Ureter (tissue), 1 donor: ENCODE data around the gene RAB17. TPM values are rescaled to one million over a fixed set of nuclear protein-coding genes. Genes with fewer than 3 reads are reported as not detected.

Experiments
- DNase-seq: peaks from one replicate; pipeline ENCODE4 v3.0.0-alpha.2; 2020; ENCODE audit warnings: low spot score
- total RNA-seq: library from RNA; stranded (reverse); gene quantifications from one replicate; pipeline ENCODE4 v1.2.4, GENCODE V29; 2023
- donor health status: DM: yes; HTN: yes; CAD: no.

RAB17 gene
- total RNA-seq, 1 donor from 2014 or later: 24.2 TPM

DNA sequence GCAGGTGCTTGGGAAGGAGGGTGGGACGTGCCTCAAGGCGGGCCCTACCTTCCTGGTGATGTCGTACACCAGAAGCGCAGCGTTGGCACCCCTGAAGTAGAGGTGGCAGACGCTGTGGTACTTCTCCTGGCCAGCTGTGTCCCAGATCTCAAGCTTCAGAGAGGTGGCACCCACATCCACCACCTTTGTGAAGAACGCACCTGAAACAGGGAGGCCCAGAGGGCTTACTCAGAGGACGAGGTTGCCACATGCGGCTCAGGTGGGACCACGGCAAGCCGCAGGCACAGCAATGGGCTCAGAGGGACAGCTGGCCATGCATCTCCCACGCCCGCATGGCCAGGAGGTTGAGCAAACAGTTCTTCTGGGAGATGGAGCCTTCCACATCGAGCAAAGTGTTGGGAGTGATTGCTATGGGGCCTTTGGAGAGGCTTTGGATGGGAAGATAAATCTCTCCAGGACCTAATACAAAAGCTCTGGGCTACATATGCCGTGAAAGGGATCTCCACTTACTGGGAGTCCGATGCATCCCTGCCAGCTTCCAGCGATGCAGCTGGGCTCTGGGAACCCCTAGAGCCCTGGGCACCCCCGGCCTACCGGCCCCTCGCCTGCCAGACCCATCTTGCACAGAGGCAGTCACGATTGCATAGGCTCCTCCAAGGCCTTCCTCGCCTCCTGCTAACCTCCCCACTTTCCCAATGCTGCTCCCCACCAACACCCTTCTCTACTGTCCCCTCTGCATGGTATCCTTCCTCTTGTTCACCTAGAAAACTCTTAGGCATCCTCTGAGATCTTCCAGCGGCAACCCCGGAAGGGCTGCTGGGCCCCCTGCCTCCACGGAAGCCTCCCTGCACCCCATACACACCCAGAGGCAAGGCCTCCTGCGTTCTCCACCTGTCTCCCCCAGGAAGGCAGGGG lies 12.3 kb downstream of the RAB17 start:
- DNase-seq: no peak

DNA sequence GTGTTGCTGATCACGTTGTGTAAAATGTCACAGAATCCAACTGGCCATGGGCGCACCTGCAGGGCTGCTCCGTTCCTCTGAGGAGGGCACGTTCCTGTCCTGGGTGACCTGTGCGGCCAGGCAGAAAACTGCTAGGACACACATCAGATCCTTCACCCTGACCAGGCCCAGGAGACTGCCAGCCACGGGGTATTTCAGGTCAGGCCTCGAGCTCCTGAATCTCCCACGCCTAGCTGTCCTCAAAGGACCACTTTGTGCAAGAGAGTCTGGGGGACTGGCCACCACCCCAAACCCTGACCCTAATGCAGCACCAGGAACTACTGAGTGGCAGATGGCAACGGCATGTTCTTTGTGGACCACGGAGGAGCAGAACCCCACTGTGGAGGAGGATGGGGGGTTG lies 13.1 kb downstream of the RAB17 start:
- DNase-seq: no peak

DNA sequence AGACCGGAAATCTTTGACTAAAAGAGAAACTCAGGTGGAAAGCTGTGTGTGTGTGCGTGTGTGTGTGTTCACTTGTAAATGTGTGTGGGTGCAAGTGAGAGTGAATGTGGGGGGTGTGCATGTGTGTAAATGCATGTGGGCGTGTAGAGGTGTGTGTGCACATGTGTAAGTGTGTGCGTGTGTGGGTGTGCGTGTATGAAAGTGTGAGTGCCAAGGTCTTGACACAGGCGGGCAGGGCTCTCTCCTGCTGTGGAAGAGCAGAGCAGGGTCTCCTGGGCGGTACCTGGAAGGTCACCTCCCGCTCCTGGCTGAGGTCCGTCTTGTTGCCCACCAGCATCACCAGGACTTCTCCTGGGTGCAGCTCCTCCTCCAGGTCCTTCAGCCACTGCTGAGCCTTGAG lies 13.6 kb downstream of the RAB17 start:
- no peak for DNase-seq

DNA sequence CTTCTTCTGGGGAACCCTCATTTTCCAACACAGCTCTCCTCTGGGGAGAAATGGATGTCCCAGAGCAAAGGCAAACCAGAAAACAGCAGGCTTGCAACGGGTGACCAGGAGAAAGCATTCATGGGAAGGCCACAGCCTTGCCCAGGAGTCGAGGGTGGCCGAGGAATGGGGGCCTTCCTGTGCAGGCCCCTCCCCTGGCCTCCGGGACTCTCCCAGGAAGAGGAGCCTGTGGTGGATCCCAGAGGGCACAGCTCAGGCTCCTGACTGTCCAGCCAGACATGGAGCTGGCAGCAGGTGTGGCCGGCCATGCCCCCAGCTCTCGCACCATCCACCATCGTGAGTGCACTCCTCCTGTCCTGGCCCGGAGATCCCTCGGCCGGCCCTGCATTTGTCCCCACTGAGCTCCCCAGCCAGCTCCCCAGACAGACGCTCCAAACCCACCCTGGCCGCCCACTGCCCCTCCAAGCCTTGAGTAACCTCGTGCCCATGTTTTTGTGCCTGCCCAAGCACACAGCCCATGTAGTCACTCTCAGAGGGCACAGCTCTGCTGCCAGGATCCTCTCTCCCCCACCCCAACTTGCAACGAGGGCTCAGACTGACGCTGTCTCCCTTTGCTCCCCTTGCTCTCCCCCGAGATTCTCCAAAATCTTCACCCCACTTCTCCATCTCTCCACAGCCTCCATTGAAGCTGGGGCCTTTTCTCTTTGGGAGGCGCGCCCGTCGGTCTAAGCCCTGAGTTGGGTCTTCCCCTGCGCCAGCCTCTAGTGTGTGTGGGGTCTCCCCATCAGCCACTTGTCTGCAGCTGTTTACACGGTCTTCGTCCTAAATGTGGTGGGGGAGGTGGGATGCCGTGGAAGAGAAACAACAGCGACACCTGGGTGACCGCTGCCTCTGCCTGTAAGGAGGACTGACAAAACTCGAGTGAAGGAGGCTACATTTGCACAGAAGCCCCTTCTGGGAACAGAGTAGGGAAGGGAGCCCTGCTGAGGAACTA lies 14.4 kb downstream of the RAB17 start:
- DNase-seq: no peak

DNA sequence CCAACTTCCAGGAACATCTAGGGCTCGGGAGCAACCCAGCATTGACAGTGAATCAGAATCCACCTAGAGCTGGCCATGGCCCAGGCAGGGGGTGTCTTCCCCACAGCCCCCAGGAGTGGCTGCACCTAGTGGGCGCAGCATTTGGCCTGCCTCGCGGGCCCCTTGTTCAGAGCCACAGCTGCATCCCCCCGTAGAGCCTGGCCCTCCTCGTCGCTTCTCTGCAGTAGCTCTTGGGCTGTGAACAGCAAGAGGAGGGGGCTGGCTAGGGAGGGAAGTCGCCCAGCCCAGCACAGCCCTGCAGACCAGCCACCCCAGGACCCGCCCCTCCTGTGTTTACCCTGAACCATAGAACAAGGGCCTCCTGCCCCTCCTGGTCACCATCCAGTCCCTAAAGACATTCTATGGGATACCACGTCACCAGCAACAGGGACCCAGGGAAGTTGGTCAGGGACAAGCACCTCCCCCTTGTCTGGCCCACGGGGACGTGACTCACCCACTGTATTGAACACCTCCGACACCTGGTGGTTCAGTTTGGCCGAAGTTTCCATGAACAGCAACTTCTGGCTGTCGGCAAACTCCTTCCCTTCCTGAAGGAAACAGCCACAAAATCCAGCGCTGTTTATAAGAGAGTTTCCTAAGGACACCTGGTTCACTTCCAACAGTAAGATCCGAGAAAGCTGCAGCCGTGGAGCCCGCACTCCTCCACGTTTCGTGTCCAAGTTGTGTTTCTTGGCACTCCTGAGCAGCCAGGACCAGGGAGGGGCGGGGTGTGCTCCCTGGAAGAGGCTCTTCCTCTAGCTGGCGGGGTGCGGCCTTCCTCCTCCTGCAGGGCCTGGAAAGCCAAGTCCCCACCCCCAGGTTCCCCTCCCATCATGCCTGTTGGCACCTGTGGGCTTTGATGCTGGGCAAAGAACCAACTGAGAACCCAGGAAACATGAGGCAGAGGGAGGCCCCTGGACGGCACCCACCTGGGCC lies 15.4 kb downstream of the RAB17 start:
- DNase-seq: no peak

DNA sequence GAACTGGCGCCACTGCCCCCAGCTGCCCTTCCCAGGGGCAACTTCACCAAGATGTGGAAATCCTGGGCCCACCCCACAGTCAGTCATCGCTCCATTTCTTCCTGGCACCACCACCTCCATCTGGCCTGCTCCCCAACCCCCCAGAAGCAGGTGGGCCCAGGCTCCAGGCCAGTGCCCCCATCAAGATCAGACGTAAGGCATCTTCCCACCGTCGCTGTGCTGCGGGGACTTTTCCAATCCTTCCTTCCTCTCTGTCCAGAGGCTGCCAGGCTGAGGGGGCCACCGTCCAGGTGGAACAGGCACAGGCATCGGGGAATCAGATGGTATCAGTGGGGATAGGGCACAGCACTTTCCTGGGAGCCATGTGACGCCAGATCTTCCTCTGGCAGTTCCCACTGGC lies 16.1 kb downstream of the RAB17 start:
- no peak for DNase-seq

DNA sequence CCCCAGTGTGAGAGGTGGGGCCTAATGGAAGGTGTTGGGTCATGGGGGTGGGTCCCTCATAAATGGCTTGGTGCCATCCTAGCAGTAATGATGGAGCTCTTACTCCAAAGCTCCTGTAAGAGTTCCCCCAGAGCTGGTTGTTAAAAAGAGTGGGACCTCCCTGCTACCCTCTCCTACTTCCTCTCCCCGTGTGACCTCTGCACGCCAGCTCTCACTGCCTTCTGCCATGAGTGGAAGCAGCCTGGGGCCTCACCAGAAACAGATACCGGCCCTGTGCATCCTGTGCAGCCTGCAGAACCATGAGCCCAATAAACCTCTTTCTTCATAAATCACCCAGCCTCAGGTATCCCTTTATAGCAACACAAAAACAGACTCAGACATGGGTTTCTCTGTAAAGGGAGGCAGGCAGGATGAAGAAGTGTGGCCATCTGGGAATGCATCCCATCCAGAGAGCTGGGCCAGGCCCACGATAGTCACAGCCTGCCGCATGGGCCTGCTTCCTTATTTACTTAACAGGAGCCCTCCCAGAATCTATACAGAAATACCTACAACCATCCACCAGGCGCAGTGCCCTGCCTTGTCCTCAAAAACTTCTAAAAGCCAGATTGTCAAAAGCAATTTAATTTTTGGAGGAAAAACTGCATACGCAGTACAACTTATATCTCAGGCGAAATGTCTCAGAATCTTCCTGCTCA lies 16.7 kb downstream of the RAB17 start:
- DNase-seq: no peak

DNA sequence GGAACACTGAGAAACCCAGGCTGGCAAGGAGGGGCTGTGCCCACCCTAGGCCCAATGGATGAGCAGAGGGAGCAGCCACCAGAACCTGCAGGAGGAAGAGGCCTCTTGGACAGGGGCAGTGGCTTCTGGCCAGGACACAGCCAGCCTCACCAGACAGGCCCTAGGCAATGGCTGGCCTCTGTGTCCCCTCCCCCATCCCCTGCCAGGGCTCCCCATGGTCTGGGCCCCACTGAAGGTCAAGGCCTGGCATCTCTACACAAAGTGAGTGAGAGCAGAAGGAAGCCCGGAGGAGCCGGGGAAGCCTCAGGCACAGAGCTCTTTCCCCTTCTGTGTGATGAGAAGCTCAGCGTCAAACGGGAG lies 17.8 kb downstream of the RAB17 start:
- DNase-seq: no peak

DNA sequence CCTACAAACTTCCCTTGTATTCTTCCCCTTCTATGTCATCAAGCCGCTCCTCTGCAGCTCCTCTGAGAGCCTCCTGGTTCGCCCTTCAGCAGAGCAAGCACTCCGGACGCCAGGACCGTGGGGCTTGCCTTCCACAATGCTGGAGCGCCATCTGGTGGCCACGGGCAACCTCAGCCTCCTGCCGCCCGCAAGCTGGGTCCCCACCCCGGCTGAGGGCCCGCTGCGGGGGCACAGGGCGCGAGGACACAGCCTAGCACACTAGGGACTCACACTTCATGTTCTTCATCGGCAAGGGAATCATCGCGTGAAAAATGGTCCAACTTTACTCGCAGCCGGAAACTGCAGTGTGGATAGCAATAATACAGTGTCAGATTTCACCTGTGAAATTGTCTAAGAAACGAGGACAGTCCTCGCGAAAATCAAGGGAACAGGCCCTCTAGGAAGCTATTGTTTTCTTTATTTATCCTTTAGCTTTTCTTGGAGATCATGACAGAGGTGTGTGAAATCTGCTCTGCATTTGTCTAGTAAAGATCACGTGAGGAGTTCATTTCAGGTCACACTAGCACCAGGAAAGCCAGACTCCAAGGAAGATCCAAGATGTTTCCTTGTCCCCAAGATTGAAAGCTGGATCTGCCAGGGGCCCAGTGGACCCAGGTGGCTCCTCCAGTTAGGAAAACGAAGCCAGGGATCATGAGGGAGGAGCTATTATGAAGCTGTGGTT lies 18.4 kb downstream of the RAB17 start:
- DNase-seq: peak; percentile 92

DNA sequence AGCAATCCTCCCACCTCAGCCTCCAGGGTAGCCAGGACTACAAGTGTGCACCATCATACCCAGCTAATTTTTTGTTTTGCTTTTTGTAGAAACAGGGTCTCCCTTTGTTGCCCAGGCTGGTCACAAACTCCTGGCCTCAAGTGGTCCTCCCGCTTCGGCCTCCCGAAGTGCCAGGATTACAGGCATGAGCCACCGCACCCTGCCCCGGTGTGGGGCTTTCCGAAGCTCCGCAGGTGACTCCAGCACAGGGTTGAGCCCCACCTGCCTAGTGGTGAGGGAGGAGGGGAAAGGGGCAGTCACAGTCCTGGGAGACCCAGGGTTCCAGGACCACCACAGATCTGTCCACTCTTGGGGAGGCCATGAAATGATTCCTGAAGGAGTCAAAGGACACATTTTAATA lies 19.0 kb downstream of the RAB17 start:
- DNase-seq: no peak

DNA sequence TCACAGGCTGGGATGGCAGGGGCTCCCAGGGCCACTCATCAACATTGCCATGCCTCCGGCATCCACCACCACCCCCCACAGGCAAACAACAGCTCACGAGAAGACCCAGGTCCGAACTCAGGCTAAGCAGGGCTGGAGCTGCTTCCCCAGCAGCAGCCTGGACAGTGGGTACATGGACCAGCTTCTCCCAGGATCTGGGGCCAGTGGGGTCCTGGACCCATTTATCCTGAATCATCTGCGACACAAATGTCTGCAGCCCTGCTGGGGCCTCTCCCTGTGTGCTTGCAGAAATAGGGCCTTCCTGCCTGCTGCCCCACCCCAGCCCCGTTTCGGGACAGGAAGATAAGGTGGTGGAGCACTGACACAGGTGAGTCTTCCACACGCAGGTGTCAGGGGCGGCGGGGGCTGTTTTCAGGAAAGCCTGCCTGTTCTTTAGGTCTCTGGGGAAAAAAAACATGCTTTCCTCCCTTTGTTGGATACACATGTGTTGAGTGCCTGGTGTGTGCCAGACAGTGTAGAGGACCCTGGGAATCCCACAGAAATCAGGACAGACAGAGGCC lies 19.7 kb downstream of the RAB17 start:
- no peak for DNase-seq

DNA sequence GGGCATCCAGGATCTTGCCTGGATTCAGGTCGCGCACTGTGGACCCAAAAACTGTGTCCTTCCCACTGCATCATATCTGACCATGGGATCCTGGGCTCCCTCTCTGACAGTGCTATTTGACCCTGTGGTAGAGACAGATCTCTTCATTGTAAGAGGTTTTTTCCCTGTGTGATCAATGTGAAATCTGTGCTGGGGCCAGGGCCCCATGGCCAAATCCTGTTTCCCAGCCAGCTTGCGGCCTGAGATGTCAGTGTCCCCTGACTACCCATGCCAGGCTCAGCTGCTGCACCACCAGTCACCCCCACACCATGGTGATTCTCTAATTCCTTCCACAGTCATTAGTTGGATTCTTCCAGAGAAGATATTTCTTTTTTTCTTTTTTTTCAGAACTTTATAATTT lies 20.6 kb downstream of the RAB17 start:
- no peak for DNase-seq

DNA sequence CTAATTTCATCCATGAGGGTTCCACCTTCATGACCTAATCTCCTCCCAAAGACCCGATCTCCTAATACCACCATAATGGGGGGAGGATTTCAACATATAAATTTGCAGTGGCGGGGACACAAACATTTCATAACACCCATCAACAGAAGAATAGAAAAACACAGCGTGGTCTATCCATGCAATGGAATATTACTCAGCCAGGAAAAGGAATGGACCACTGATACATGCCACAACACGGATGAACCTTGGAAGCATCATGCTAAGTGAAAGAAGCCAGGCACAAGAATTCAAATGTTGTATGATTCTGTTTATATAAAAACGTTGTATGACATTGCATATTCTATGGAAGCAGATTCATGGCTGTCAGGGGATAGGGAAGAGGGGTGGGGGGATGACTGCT lies 21.5 kb downstream of the RAB17 start:
- no peak for DNase-seq

DNA sequence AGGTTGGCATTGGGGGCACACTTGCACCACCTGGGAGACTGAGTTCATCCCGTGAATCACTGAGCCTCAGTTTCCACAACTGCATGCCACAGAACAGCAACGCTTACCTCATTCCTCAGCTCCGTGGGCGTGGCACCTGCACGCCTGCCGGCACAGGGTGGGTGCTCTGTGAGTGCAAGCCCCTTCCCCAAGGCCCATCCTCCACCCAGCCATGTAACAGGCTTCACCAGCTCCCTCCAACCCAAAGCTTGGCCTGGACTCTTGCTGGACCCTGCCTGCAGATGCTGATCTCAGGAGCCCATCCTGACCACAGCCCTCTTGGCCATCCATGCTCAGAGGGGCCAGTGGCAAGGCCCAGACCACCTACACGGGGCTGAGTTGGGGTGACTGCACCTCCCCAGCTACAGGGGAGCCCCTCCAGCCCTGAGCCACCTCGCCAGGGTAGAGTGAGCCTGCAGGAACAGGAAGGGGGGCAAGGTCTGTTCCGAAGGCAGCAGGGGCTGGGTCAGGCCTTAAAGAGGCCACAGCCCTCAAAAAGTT lies 22.3 kb downstream of the RAB17 start:
- no peak for DNase-seq

DNA sequence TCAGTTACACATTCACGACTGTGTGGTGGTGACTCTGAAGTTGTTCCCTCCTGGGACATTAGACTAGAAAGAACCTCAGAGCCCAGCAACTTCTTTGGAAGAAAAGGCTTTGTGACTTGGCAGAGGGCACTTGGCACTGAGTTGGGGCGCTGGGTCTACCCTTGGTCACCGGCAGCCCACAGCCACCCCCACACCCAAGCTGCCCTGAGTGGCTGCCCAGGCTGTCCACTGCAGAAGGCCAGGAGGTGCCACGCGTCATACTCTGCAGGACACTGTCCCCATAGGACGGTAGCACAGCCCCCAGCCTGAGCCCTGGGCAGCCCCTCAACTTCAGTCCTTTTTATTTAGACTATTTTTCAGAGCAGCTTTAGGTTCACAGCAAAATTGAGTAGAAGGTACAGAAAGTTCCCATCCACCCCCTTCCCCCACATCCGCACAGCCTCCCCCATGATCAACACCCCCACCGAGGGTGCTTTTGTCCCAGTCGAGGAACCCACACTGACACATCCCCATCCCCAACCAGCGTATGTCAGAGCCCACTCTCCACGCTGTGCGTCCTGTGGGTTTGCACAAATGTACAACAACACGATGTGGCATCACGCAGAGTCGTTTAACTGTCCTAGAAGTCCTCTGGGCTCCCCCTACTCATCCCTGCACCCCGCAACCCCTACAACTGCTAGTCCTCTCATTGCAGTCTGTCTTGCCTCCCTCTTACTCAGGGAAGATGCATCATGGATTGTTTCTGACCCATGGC lies 23.1 kb downstream of the RAB17 start:
- no peak for DNase-seq

DNA sequence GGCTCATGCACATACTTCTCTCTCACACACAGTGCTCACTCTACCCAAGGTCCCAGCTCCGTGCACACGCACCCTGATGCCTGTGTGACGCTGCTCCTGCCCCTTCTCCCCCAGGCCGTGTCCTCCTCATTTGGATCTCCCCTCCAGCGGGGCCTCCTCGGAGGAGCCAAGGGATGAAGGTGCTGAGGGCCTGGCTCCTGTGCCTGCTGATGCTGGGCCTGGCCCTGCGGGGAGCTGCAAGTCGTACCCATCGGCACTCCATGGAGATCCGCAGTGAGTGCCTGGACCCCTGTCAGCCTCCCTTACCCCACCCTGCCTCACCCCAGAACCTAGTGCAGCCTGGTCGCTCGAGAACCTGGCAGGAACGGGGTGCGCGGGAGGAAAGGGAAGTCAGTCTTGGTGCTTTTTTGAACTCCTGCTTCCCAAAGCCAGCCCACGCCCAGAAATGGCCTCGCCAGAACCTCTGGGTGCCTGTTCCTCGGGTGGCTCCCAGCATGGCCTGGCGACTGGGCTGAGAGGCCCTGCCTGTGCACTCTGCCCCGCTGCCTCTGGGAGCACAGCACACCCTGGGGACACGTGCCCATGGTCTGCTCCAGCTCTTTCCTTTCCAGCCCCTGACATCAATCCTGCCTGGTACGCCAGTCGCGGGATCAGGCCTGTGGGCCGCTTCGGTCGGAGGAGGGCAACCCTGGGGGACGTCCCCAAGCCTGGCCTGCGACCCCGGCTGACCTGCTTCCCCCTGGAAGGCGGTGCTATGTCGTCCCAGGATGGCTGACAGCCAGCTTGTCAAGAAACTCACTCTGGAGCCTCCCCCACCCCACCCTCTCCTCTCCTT lies 23.9 kb downstream of the RAB17 start, which contains the start of gene PRLH:
PRLH (plus strand) TSS at position 174 of the 835 bp plus-strand sequence; CDS start at position 174, 0 bp downstream.
- DNase-seq: no peak

DNA sequence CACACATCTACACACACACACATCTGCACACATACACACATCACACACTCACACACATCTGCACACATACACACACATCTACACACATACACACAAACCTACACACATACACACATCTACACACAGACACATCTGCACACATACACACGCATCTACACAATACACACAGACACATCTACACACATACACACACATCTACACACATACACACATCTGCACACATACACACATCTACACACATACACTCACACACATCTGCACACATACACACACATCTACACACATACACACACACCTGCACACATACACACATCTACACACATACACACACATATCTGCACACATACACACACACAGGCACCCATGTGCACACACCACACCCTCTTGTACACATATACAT lies 24.6 kb downstream of the RAB17 start:
- DNase-seq: no peak
